ENCODE measurements around the gene ALAS1.

ALAS1 gene

DNA sequence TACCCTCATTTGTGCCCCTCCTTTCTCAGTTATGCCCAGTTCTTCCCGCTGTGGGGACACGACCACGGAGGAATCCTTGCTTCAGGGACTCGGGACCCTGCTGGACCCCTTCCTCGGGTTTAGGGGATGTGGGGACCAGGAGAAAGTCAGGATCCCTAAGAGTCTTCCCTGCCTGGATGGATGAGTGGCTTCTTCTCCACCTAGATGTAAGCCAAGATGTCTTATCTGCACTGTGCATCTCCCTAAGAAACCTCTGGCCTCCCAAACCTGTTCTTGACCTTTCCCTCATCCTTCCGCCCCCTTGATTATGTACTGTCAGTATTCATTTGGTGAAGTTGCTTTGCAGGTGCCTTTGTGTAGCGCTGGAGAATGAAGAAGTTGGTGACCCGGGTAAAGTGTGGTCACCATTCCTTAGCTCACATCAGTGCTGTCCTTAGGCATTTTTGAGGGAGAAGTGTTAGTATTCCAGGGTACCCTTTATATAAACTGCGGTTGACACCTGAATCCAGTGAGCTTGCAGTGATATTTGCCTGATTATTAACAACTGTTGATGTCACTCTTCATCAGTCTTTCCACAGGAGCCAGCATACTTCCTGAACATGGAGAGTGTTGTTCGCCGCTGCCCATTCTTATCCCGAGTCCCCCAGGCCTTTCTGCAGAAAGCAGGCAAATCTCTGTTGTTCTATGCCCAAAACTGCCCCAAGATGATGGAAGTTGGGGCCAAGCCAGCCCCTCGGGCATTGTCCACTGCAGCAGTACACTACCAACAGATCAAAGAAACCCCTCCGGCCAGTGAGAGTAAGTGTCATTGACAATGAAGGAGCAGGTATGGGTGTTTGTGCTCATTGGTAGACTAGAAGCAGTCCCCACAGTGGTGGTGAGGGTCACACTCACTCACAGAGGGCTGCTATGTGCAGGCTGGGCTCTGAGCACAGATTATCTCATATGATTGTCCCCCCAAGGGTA, 966 bp downstream of the ALAS1 start:
- DNase-seq (ENCODE audit: low read depth, low spot score), result no peak

- DNase-seq (ENCODE audit: low read depth, low spot score), result no peak
Observed at GRCh38 chr3:52200981-52201679, 3.2 kb downstream of the ALAS1 start.

DNA sequence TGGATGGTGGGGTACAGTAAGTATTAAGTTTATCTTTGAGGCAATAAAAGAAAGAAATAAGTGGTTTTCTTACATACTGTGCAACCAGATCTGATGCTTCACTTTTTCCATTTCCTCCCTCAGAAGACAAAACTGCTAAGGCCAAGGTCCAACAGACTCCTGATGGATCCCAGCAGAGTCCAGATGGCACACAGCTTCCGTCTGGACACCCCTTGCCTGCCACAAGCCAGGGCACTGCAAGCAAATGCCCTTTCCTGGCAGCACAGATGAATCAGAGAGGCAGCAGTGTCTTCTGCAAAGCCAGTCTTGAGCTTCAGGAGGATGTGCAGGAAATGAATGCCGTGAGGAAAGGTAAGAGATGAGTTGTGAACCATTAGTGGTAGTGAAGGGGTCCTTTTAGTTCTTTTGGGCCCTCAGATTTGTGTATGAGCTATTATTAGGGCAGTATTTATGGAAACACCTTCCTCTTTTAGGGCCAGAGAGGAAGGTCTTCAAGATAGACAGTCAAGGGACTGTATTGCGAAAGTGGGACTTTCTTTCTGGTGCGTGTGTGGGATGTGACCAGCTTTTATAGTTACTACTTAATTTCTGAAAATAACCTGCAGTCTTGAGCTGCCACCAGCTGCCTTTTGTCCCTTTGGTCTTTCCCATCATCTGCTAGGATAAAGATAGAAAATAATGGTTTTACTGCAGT, 4.6 kb downstream of the ALAS1 start:
- no peak for DNase-seq (ENCODE audit: low read depth, low spot score)

DNA sequence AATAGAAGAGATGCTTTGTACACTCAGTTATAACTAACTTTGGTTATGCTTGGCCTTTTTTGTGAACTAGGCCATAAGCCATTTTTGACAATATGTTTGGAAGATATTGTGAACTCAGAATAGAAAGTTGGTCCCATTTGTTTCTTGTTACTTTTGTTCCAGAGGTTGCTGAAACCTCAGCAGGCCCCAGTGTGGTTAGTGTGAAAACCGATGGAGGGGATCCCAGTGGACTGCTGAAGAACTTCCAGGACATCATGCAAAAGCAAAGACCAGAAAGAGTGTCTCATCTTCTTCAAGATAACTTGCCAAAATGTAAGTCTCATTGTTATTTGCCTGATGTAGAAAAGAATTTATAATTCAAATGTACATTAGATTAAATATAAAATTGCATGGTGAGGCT, 5.7 kb downstream of the ALAS1 start:
- no peak for DNase-seq (ENCODE audit: low read depth, low spot score)

DNA sequence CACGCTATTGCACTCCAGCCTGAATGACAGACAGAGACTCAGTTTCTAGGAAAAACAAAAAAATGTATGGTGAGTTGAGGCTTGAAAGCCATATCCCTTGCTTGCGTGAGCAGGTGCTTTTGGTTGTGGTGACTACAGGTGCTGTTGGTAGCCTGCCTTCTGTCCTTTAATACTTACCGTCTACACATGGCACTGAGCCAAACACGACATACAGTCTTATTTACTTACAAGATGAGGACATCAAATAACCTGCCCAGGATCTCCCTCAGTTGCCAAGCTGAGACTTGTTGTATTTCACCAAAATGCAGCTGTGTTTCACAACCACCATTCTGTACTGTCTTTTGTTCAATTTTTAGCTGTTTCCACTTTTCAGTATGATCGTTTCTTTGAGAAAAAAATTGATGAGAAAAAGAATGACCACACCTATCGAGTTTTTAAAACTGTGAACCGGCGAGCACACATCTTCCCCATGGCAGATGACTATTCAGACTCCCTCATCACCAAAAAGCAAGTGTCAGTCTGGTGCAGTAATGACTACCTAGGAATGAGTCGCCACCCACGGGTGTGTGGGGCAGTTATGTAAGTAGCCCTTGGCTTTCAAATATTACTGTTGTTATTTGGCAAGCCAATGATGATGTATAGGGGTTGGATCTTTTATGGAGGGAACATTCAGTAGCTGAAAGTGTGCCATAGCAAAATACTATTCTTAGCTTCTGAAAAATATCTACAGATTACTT, 6.5 kb downstream of the ALAS1 start:
- no peak for DNase-seq (ENCODE audit: low read depth, low spot score)

GRCh38 chr3:52205727-52206372, 7.9 kb downstream of the ALAS1 start:
- no peak for DNase-seq (ENCODE audit: low read depth, low spot score)

GRCh38 chr3:52208556-52208955, 10.6 kb downstream of the ALAS1 start:
- DNase-seq (ENCODE audit: low read depth, low spot score), result no peak

DNA sequence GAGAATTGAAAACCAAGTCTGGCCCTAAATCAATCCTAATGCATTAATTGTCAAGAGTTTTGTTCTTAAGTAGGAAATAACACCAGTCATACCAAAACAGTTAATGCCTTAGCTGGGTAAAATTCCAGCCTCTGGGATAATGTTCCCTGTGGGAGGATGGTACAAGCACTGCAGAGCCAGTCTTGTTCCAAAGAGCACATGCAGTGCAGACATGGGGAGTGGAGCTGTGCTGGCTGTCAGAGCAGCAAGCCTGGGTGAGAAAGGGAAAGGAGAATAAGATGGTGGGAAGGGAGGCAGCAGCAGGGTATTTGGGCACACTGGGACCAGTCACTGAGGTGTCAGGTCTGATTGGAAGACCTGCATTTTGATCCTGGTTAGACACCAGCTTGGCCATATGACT, 12.1 kb downstream of the ALAS1 start:
- no peak for DNase-seq (ENCODE audit: low read depth, low spot score)

GRCh38 chr3:52210550-52211046, 12.6 kb downstream of the ALAS1 start:
- no peak for DNase-seq (ENCODE audit: low read depth, low spot score)

- DNase-seq (ENCODE audit: low read depth, low spot score), result no peak
Observed at GRCh38 chr3:52211268-52211891, 13.4 kb downstream of the ALAS1 start.

DNA sequence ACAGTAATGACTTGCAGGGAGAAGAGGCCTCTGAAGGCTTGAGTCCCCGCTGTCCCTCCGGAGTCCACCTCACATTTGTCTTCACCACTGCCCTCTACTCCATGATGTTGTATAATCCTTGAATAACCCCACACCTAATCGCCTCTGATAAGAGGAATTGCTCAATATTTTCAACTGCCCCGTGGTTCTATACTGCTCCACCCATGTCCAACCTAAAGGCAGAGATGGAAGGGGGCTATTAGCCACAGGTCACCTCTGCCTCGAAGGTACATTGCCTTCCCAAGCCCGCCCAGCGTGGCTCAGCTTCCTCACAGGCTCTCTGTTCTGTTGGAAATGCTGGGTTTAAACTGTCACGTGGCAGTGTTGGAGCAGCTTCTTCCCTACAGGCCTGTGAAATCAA, 15.0 kb downstream of the ALAS1 start:
- DNase-seq (ENCODE audit: low read depth, low spot score), result no peak

- DNase-seq (ENCODE audit: low read depth, low spot score), result no peak
Observed at GRCh38 chr3:52213901-52214300, 15.9 kb downstream of the ALAS1 start.

GRCh38 chr3:52215351-52215750, 17.4 kb downstream of the ALAS1 start:
- DNase-seq (ENCODE audit: low read depth, low spot score), result no peak

- DNase-seq (ENCODE audit: low read depth, low spot score), result no peak
Observed at GRCh38 chr3:52216585-52217408, 18.8 kb downstream of the ALAS1 start.

GRCh38 chr3:52217409-52217805, 19.4 kb downstream of the ALAS1 start:
- no peak for DNase-seq (ENCODE audit: low read depth, low spot score)

- no peak for DNase-seq (ENCODE audit: low read depth, low spot score)
Observed at GRCh38 chr3:52218026-52218425, 20.1 kb downstream of the ALAS1 start.

DNA sequence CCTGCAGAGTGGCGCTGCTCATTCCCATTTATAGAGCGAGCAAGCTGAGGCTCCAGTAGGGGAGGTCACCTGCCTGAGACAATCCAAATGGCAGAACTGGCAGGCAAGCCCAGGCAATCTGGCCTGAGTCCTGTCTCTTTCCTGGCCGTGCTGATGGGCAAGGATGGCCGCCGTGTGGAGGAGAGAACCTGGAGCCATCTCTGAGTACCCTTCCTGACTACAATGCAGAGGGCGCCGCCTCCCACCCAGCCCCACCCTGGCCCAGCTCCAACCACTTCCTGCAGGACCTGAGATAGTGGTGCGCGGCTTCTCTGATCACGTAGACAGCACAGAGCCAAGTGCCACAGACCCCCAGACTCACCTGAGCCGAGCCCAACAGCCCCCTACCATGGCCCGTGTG, 20.5 kb downstream of the ALAS1 start:
- no peak for DNase-seq (ENCODE audit: low read depth, low spot score)

DNA sequence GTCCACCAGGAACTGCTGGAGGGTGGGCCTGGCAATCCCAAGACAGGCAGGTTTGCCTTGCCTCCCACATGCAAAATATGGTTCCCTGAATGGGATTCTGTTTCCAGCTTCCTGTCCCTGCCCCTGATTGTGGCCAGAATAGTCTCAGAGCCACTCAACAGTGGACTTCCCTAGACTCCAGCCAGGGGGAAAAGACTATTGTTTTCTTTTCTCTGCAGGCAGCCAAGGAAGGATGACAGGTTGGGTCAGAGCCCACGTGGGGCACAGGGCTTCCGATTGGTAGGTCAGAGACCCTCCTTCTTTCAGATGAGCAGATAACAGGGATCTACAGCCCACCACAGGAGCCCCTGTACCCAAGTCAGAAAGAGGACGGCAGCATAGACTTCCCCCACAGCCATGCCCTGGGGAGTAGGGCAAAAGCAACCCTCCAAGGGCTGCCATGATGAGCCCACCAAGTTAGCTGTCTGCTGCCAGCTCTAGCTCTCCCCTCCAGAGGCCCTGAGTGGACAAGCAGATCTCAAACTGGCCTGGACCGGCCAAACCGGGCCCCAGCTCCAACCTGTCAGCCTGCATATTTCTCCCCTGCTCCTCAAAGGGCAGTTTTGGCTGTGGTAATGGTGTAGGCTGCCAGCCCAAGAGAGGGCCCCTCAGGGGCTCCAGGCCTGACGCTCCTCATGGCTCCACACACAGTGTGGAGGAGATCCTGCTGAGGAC, 21.1 kb downstream of the ALAS1 start:
- no peak for DNase-seq (ENCODE audit: low read depth, low spot score)
